HG03575 (cell line): ENCODE results near the gene ZPLD1.

Experiments used
- ATAC-seq: cut with Tn5 transposase; IDR thresholded peaks from one replicate; pipeline ENCODE4 v1.9.1; 2021; ENCODE audit not compliant: unreplicated experiment, insufficient number of reproducible peaks, low FRiP score; ENCODE audit errors: extremely low read depth

ZPLD1 gene

GRCh38 chr3:102457644-102458043 lies 22.8 kb downstream of the ZPLD1 start:
- ATAC-seq = no peak

- no peak for ATAC-seq
These were observed 25.8 kb downstream of the ZPLD1 start for GRCh38 chr3:102460579-102460978.

GRCh38 chr3:102464261-102464660 lies 29.4 kb downstream of the ZPLD1 start:
- no peak for ATAC-seq

GRCh38 chr3:102466001-102466400 lies 31.2 kb downstream of the ZPLD1 start:
- no peak for ATAC-seq

GRCh38 chr3:102470066-102470465 lies 35.3 kb downstream of the ZPLD1 start:
- ATAC-seq = no peak

GRCh38 chr3:102471001-102471400 lies 36.2 kb downstream of the ZPLD1 start:
- no peak for ATAC-seq

GRCh38 chr3:102471491-102471890 lies 36.7 kb downstream of the ZPLD1 start:
- ATAC-seq = no peak

GRCh38 chr3:102473648-102474047 lies 38.8 kb downstream of the ZPLD1 start:
- no peak for ATAC-seq

- no peak for ATAC-seq
These were observed 39.4 kb downstream of the ZPLD1 start for GRCh38 chr3:102474207-102474606.

- no peak for ATAC-seq
These were observed 41.4 kb downstream of the ZPLD1 start for GRCh38 chr3:102476198-102476597.

GRCh38 chr3:102478160-102478559 lies 43.3 kb downstream of the ZPLD1 start:
- no peak for ATAC-seq

GRCh38 chr3:102480139-102480538 lies 45.3 kb downstream of the ZPLD1 start:
- ATAC-seq = no peak

GRCh38 chr3:102481050-102481449 lies 46.2 kb downstream of the ZPLD1 start:
- ATAC-seq = no peak

GRCh38 chr3:102483556-102483955 lies 48.7 kb downstream of the ZPLD1 start:
- ATAC-seq = no peak

- no peak for ATAC-seq
These were observed 49.5 kb downstream of the ZPLD1 start for GRCh38 chr3:102484363-102484762.

- no peak for ATAC-seq
These were observed 50.9 kb downstream of the ZPLD1 start for GRCh38 chr3:102485701-102486100.

GRCh38 chr3:102488331-102488730 lies 53.5 kb downstream of the ZPLD1 start:
- ATAC-seq = no peak

GRCh38 chr3:102492300-102492699 lies 57.5 kb downstream of the ZPLD1 start:
- no peak for ATAC-seq

GRCh38 chr3:102497571-102497970 lies 62.8 kb downstream of the ZPLD1 start:
- ATAC-seq = no peak

- ATAC-seq = no peak
These were observed 70.7 kb downstream of the ZPLD1 start for GRCh38 chr3:102505542-102505941.

GRCh38 chr3:102510663-102511062 lies 75.8 kb downstream of the ZPLD1 start:
- ATAC-seq = no peak

- ATAC-seq = no peak
These were observed 76.4 kb downstream of the ZPLD1 start for GRCh38 chr3:102511168-102511567.
